Measurements from ENCODE around the gene ZAP70. TPM values are rescaled to one million over a fixed set of nuclear protein-coding genes. Genes with fewer than 3 reads are reported as not detected.

Gene ZAP70
- total RNA-seq, 5 donors from 2014 or later (not counting 1 experiment from before 2014, with no cell fraction given), result 449 to 534 (median 468) TPM

GRCh38 chr2:97723156-97724072 is 10.0 kb downstream of the ZAP70 start:
- H3K4me1 Mint-ChIP-seq, result peaks cover 79 to 89% (median 88%) of the 10 kb centered on the region in 3 donors
- no peaks in the 10 kb centered on the region for H3K9me3 ChIP-seq
- H3K4me3 ChIP-seq (ENCODE audit: control insufficient read depth in 1 of 2, extremely low read depth in 1 of 2, low read length in 1 of 2), result no peak overlapping the region
- peak overlapping the region in 1 of 3 donors; percentile 50 for H3K4me3 Mint-ChIP-seq
- H3K4me1 ChIP-seq (ENCODE audit: control insufficient read depth in 1 of 2, extremely low read depth in 1 of 2, insufficient read depth in 2 of 2, low read length in 2 of 2), result peaks cover 18 to 97% of the 10 kb centered on the region in 2 experiments
- H3K36me3 ChIP-seq (ENCODE audit: control insufficient read depth in 2 of 2, extremely low read depth in 1 of 2, insufficient read depth in 1 of 2, low read length in 1 of 2), result peaks cover 22 to 76% of the 10 kb centered on the region in 2 donors
- no peaks in the 10 kb centered on the region for H3K9me3 Mint-ChIP-seq
- peaks cover 60% of the 10 kb centered on the region for H3K36me3 Mint-ChIP-seq
- POLR2A ChIA-PET, result no interaction called here
- 96% methylated on average over 26 of the region's 37 CpGs for whole genome bisulfite sequencing (ENCODE audit: insufficient coverage)
- ATAC-seq (replicated peaks in 1 of 4) (no peak), DNase-seq (no peak)
- H3K27me3 Mint-ChIP-seq, result no peaks in the 10 kb centered on the region
- H3K27ac ChIP-seq (ENCODE audit: low read length), result peak overlapping the region; percentile 18
- no peaks in the 10 kb centered on the region for H3K27me3 ChIP-seq (replicated peaks in 1 of 2; ENCODE audit: control insufficient read depth in 2 of 2, extremely low read depth in 1 of 2, insufficient read depth in 2 of 2, low read length in 1 of 2)
- CTCF ChIA-PET, result no interaction called here
- H3K27ac Mint-ChIP-seq, result peak overlapping the region; percentile 5 to 70

DNA sequence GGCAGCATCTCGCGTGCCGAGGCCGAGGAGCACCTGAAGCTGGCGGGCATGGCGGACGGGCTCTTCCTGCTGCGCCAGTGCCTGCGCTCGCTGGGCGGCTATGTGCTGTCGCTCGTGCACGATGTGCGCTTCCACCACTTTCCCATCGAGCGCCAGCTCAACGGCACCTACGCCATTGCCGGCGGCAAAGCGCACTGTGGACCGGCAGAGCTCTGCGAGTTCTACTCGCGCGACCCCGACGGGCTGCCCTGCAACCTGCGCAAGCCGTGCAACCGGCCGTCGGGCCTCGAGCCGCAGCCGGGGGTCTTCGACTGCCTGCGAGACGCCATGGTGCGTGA is 10.7 kb downstream of the ZAP70 start:
- ChIA-PET CTCF (no interaction called here), POLR2A (no interaction called here)
- H3K4me3 Mint-ChIP-seq, result peak overlapping the region in 1 of 3 donors; percentile 50
- H3K9me3 ChIP-seq, result no peaks in the 10 kb centered on the region
- DNase-seq (no peak), ATAC-seq (replicated peaks in 1 of 4) (no peak)
- no peaks in the 10 kb centered on the region for H3K27me3 Mint-ChIP-seq
- H3K9me3 Mint-ChIP-seq, result no peaks in the 10 kb centered on the region
- H3K27me3 ChIP-seq (replicated peaks in 1 of 2; ENCODE audit: control insufficient read depth in 2 of 2, extremely low read depth in 1 of 2, insufficient read depth in 2 of 2, low read length in 1 of 2), result no peaks in the 10 kb centered on the region
- H3K36me3 Mint-ChIP-seq, result peaks cover 66% of the 10 kb centered on the region
- H3K4me1 ChIP-seq (ENCODE audit: control insufficient read depth in 1 of 2, extremely low read depth in 1 of 2, insufficient read depth in 2 of 2, low read length in 2 of 2), result peaks cover 13 to 96% of the 10 kb centered on the region in 2 experiments
- no peak overlapping the region for H3K4me3 ChIP-seq (ENCODE audit: control insufficient read depth in 1 of 2, extremely low read depth in 1 of 2, low read length in 1 of 2)
- H3K27ac ChIP-seq (ENCODE audit: low read length), result no peak overlapping the region
- peaks cover 73 to 88% (median 88%) of the 10 kb centered on the region in 3 donors for H3K4me1 Mint-ChIP-seq
- WGBS (ENCODE audit: insufficient coverage), result 97% methylated on average over 41 of the region's 41 CpGs
- peaks cover 24 to 81% of the 10 kb centered on the region in 2 donors for H3K36me3 ChIP-seq (ENCODE audit: control insufficient read depth in 2 of 2, extremely low read depth in 1 of 2, insufficient read depth in 1 of 2, low read length in 1 of 2)
- peak overlapping the region in 1 of 2 donors; percentile 11 for H3K27ac Mint-ChIP-seq

- peaks cover 27 to 86% of the 10 kb centered on the region in 2 donors for H3K36me3 ChIP-seq (ENCODE audit: control insufficient read depth in 2 of 2, extremely low read depth in 1 of 2, insufficient read depth in 1 of 2, low read length in 1 of 2)
- H3K4me3 Mint-ChIP-seq, result no peak overlapping the region
- no peaks in the 10 kb centered on the region for H3K27me3 ChIP-seq (replicated peaks in 1 of 2; ENCODE audit: control insufficient read depth in 2 of 2, extremely low read depth in 1 of 2, insufficient read depth in 2 of 2, low read length in 1 of 2)
- no peak overlapping the region for H3K4me3 ChIP-seq (ENCODE audit: control insufficient read depth in 1 of 2, extremely low read depth in 1 of 2, low read length in 1 of 2)
- 93% methylated on average over 14 of the region's 17 CpGs for WGBS (ENCODE audit: insufficient coverage)
- ATAC-seq (replicated peaks in 1 of 4) (no peak), DNase-seq (no peak)
- no peaks in the 10 kb centered on the region for H3K9me3 ChIP-seq
- H3K9me3 Mint-ChIP-seq, result no peaks in the 10 kb centered on the region
- ChIA-PET CTCF (interaction anchor here in 1 of 2 donors (0.7 to 0.8 kb wide), 2 partner anchors 16 to 27 kb away, joined by 3 to 5 read pairs; no protein-coding TSS in a partner anchor), POLR2A (no interaction called here)
- no peak overlapping the region for H3K27ac ChIP-seq (ENCODE audit: low read length)
- no peaks in the 10 kb centered on the region for H3K27me3 Mint-ChIP-seq
- peaks cover 70% of the 10 kb centered on the region for H3K36me3 Mint-ChIP-seq
- peak overlapping the region in 1 of 2 donors; percentile 11 for H3K27ac Mint-ChIP-seq
- H3K4me1 Mint-ChIP-seq, result peaks cover 69 to 87% (median 87%) of the 10 kb centered on the region in 3 donors
- H3K4me1 ChIP-seq (ENCODE audit: control insufficient read depth in 1 of 2, extremely low read depth in 1 of 2, insufficient read depth in 2 of 2, low read length in 2 of 2), result peaks cover 9 to 91% of the 10 kb centered on the region in 2 experiments
Measured at GRCh38 chr2:97724501-97724900, 11.1 kb downstream of the ZAP70 start.

- H3K27ac ChIP-seq (ENCODE audit: low read length), result no peak overlapping the region
- no peaks in the 10 kb centered on the region for H3K9me3 Mint-ChIP-seq
- H3K27me3 ChIP-seq (replicated peaks in 1 of 2; ENCODE audit: control insufficient read depth in 2 of 2, extremely low read depth in 1 of 2, insufficient read depth in 2 of 2, low read length in 1 of 2), result no peaks in the 10 kb centered on the region
- peaks cover 27 to 86% of the 10 kb centered on the region in 2 donors for H3K36me3 ChIP-seq (ENCODE audit: control insufficient read depth in 2 of 2, extremely low read depth in 1 of 2, insufficient read depth in 1 of 2, low read length in 1 of 2)
- peaks cover 73% of the 10 kb centered on the region for H3K36me3 Mint-ChIP-seq
- H3K9me3 ChIP-seq, result no peaks in the 10 kb centered on the region
- H3K4me1 ChIP-seq (ENCODE audit: control insufficient read depth in 1 of 2, extremely low read depth in 1 of 2, insufficient read depth in 2 of 2, low read length in 2 of 2), result peaks cover 6 to 85% of the 10 kb centered on the region in 2 experiments
- H3K4me3 ChIP-seq (ENCODE audit: control insufficient read depth in 1 of 2, extremely low read depth in 1 of 2, low read length in 1 of 2), result no peak overlapping the region
- POLR2A ChIA-PET, result no interaction called here
- 94% methylated on average over 21 of the region's 31 CpGs for WGBS (ENCODE audit: insufficient coverage)
- peak overlapping the region; percentile 74 to 79 for H3K27ac Mint-ChIP-seq
- H3K4me3 Mint-ChIP-seq, result peak overlapping the region in 1 of 3 donors; percentile 37
- CTCF ChIA-PET, result interaction anchor here in 1 of 2 donors (0.7 to 0.8 kb wide), 2 partner anchors 15 to 27 kb away, joined by 3 to 5 read pairs; no protein-coding TSS in a partner anchor
- DNase-seq (no peak), ATAC-seq (replicated peaks in 1 of 4) (no peak)
- no peaks in the 10 kb centered on the region for H3K27me3 Mint-ChIP-seq
- peaks cover 63 to 83% (median 81%) of the 10 kb centered on the region in 3 donors for H3K4me1 Mint-ChIP-seq
Measured at GRCh38 chr2:97724946-97725688, 11.7 kb downstream of the ZAP70 start.

DNA sequence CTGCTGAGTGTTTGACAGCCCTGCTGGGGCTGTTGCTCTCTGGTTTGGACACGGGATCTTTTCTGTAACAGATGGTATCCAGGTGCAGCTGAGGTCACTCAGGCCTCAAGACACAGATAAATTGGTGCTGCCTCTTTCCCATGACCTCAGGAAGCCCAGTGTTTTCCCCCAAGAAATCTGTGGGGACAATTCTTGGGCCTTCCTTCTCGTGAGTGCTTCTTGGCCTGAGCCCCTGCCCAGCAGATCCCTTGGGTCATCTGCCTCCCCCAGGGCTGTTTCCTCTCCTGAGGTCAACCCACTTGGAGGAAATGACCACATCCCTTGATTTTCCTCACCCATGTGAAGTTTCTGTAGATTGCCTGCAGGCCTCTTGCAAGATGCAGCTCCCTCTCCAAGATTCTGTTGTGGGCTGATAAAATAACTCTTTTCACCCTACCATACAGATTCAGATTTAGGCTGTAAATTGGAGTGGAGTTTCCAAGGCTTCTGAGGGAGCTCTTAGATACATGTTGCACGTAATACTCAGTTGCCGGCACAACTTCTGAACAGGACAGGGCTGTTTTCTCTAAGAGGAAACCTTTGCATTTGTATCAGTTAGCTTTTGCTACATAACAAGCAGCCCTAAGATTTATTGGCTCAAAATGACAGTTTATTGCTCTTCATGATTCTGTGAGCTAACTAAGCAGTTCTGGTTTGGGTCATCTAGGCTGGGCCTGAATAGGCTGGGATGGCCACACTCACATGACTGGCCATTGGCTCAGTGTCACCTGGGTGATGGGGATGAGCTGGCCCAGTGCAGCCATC is 13.1 kb downstream of the ZAP70 start:
- Mint-ChIP-seq H3K27ac (peak overlapping the region; percentile 73 to 89), H3K9me3 (no peaks in the 10 kb centered on the region), H3K27me3 (no peaks in the 10 kb centered on the region), H3K4me3 (no peak overlapping the region), H3K4me1 (peaks cover 58 to 83% (median 77%) of the 10 kb centered on the region in 3 donors), H3K36me3 (peaks cover 73% of the 10 kb centered on the region)
- Histone ChIP-seq H3K4me3 (ENCODE audit: control insufficient read depth in 1 of 2, extremely low read depth in 1 of 2, low read length in 1 of 2) (no peak overlapping the region), H3K4me1 (ENCODE audit: control insufficient read depth in 1 of 2, extremely low read depth in 1 of 2, insufficient read depth in 2 of 2, low read length in 2 of 2) (peaks cover 0 to 86% of the 10 kb centered on the region in 2 experiments), H3K36me3 (ENCODE audit: control insufficient read depth in 2 of 2, extremely low read depth in 1 of 2, insufficient read depth in 1 of 2, low read length in 1 of 2) (peaks cover 28 to 90% of the 10 kb centered on the region in 2 donors), H3K27ac (ENCODE audit: low read length) (peak overlapping the region; percentile 17), H3K9me3 (no peaks in the 10 kb centered on the region), H3K27me3 (replicated peaks in 1 of 2; ENCODE audit: control insufficient read depth in 2 of 2, extremely low read depth in 1 of 2, insufficient read depth in 2 of 2, low read length in 1 of 2) (no peaks in the 10 kb centered on the region)
- ATAC-seq (replicated peaks in 1 of 4), result no peak
- ChIA-PET POLR2A (no interaction called here), CTCF (no interaction called here)
- 85% methylated on average over 4 of the region's 4 CpGs for WGBS (ENCODE audit: insufficient coverage)
- no peak for DNase-seq

All from T-cell (primary cell).